Renal cortex interstitium (tissue), 11 donors: ENCODE measurements around the gene IL20RB. TPM values are rescaled to one million over a fixed set of nuclear protein-coding genes. Genes with fewer than 3 reads are reported as not detected.
"Not testable (repeated sequence)": the region's sequence is repeated elsewhere in the genome, so short reads cannot be mapped to it uniquely, and the experiment has no call there.

ENCODE experiments used
- DNase-seq, 11 donors: peaks; one replicate each; pipeline ENCODE4 v3.0.0-alpha.2; 2013; ENCODE audit warnings: low read depth in 9 of 11, low spot score in 4 of 11; ENCODE audit errors: extremely low read depth in 1 of 11
- polyA plus RNA-seq, 3 donors: library from polyadenylated mRNA; unstranded; fragments of 120-200 nt; gene quantifications; one replicate each; pipeline ENCODE4 v1.2.1, GENCODE V29; 2013; ENCODE audit not compliant: insufficient read length in 3 of 3

The IL20RB gene
- polyA plus RNA-seq, 3 donors: 0.30 to 0.56 (median 0.48) TPM

GRCh38 chr3:137013951-137014688, 56.3 kb downstream of the IL20RB start:
- peak; percentile 77 to 91 (median 86) for DNase-seq

GRCh38 chr3:137017316-137017715, 59.5 kb downstream of the IL20RB start:
- not testable (repeated sequence) for DNase-seq

GRCh38 chr3:137020315-137020714, 62.5 kb downstream of the IL20RB start:
- no peak for DNase-seq

- no peak for DNase-seq
Measured at GRCh38 chr3:137020888-137021287, 63.1 kb downstream of the IL20RB start.

- DNase-seq: no peak
Measured at GRCh38 chr3:137024348-137024747, 66.6 kb downstream of the IL20RB start.

- DNase-seq: no peak
Measured at GRCh38 chr3:137026701-137027100, 68.9 kb downstream of the IL20RB start.

GRCh38 chr3:137032465-137033120, 74.8 kb downstream of the IL20RB start:
- DNase-seq: peak; percentile 63 to 84 (median 76)

GRCh38 chr3:137035631-137036030, 77.8 kb downstream of the IL20RB start:
- no peak for DNase-seq

- no peak for DNase-seq
Measured at GRCh38 chr3:137039570-137039969, 81.8 kb downstream of the IL20RB start.

- DNase-seq: no peak
Measured at GRCh38 chr3:137041251-137041650, 83.5 kb downstream of the IL20RB start.

- no peak for DNase-seq
Measured at GRCh38 chr3:137041686-137042085, 83.9 kb downstream of the IL20RB start.

- no peak for DNase-seq
Measured at GRCh38 chr3:137046747-137047146, 89.0 kb downstream of the IL20RB start.

- DNase-seq: no peak
Measured at GRCh38 chr3:137047240-137047639, 89.5 kb downstream of the IL20RB start.

GRCh38 chr3:137050281-137050680, 92.5 kb downstream of the IL20RB start:
- DNase-seq: no peak

GRCh38 chr3:137052298-137052697, 94.5 kb downstream of the IL20RB start:
- no peak for DNase-seq

Other genes with a start within 250 kb of the IL20RB start
- 10 to 100 TPM; 47.7 to 52.6 (median 49.6) TPM for gene STAG1, start 205.6 kb upstream of the IL20RB start, polyA plus RNA-seq
- gene SLC35G2, start 138.9 kb upstream of the IL20RB start, polyA plus RNA-seq: 1 to 10 TPM; 3.2 to 4.5 (median 3.9) TPM
- gene NCK1, start 95.8 kb upstream of the IL20RB start, polyA plus RNA-seq: 10 to 100 TPM; 34.5 to 45.2 (median 34.8) TPM